ENCODE measurements around the gene OR1F1. TPM values are rescaled to one million over a fixed set of nuclear protein-coding genes. Genes with fewer than 3 reads are reported as not detected.
"Not testable (repeated sequence)": the region's sequence is repeated elsewhere in the genome, so short reads cannot be mapped to it uniquely, and the experiment has no call there.

OR1F1 gene
- polyA plus RNA-seq, 4 donors: not detected

DNA sequence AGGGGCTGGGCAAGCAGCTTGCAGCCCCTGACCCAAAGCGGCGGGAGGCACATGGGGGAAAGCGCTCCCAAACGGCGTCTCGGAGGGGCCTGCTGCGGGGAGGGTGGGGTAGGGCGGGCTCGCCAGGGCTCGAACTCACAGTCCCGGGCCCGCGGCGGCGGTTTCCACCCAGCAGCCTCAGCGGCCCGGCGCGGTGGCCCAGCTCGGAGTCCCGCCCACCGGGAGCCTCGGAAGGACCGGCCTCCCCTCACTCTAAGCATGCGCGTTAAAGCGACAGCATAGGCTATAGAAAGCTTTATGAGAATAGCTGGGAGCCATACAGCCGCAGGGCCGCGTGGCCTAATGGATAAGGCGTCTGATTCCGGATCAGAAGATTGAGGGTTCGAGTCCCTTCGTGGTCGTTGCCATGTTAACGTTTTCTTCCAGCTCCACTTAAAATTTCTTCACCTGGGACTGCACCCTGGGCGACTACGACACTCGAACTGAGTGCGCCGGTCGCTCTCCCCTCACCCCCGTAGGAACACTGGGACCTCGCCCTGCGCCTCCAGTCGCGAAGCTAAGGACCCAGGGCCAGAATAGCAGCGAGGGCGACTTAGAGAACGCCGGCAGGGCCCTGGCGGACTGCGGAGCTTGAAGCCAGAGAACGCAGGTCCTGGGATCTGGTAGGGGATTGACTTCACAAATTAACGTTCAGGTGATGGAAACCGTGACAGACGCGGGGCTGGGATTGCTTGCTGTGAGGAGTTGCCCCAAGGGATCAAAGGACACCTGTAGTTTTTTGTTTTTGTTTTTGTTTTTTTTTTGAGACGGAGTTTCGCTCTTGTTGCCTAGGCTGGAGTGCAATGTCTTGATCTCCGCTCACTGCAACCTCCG is 37.4 kb upstream of the OR1F1 start:
- peak; percentile 91 to 97 (median 94) for DNase-seq (ENCODE audit: low read depth in 4 of 4, low spot score in 2 of 4)

DNA sequence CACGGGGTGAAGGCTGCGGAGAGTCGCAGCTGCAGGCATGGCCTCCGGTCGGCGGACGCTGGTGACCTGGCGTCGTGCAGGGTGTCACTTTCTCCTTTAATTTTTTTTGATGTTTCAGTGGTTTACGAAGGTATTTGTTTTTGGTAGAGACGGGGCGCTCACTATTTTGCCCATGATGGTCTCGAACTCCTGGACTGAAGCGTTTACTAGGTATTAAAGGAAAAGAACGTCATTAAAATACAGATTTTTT is 36.1 kb upstream of the OR1F1 start:
- no peak for DNase-seq (ENCODE audit: low read depth in 4 of 4, low spot score in 2 of 4)

DNA sequence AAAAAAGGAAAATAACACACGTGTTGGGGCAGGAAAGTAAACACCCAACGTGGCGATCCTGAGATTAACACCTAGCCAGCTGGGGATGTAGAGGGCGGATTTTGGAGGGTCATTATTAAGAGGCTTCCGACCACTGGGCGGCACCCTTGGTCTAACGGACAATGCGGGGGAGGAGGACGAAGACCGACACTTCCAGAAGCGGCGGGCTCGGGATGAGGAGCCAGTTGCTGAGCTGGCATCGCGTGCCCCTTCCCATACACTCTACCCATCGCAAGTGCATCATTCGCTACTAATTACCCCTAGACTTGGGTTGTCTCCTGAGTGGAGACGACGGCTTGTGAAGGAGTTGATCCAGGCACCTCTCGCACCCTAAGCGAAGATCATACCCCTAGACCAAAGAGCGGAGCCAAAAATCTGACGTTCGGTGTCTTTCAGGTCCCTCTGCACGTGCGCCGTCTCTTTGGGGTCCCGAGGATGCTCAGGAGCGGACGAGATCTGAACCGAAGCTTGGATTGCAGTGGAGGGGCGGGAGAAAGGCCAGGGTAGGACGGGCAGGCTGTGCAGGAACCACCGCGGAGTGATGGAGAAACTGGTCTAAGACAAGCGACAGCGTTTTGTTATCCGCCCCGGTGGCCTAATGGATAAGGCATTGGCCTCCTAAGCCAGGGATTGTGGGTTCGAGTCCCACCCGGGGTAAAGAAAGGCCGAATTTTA is 35.6 kb upstream of the OR1F1 start:
- DNase-seq (ENCODE audit: low read depth in 4 of 4, low spot score in 2 of 4): peak in 1 of 4 donors; percentile 80

DNA sequence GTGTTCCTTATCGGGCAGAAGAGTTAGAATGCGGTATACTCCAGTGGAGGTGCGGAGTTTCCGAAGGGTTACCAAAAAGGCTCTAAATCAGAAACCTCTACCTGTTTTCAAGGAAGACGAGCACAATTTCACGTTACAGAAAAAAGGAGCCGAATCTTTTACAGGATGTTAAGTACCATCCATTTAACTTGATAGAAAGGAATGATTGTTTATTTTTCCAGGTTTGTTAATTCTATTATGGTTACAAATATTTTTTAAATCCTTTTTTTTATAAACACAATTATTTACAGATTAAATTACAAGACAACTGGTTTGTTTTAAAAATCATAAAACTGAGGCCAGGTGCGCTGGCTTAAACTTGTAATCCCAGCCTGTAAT is 35.0 kb upstream of the OR1F1 start:
- DNase-seq (ENCODE audit: low read depth in 4 of 4, low spot score in 2 of 4): no peak

DNA sequence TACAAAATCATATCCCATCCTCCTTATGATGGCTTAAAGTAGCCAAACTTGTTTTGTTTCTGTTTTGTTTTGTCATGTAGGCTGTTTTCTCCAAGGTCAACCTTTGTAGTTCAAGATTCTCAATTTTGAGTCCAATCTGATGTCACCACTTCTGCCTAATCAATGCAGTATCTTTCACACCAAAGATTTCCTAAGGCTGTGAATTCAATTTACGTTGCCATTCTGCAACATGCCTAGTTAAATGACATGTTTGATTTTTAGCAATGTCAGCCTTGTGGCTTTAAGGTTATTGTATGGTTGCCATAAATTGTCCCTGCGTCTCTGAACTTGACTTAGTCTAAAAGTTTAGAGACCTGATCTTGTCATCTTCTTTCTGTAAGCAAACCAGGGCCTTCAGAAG is 32.8 kb upstream of the OR1F1 start:
- no peak for DNase-seq (ENCODE audit: low read depth in 4 of 4, low spot score in 2 of 4)

DNA sequence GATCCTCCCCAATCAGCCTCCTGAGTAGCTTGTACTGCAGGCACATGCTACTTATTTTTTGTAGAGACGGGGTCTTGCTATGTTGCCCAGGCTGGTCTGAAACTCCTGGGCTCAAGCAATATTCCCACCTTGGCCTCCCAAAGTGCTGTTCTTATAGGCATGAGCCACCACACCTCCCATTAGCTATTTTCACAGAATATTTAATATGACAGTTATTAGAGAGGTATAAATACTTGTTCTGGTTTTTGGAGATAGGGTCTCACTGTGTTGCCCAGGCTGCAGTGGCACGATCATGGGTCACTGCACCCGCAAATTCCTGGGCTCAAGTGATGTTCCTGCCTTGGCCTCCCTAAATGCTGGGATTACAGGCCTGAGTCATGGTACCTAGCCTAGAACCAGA is 32.0 kb upstream of the OR1F1 start:
- DNase-seq (ENCODE audit: low read depth in 4 of 4, low spot score in 2 of 4): no peak

DNA sequence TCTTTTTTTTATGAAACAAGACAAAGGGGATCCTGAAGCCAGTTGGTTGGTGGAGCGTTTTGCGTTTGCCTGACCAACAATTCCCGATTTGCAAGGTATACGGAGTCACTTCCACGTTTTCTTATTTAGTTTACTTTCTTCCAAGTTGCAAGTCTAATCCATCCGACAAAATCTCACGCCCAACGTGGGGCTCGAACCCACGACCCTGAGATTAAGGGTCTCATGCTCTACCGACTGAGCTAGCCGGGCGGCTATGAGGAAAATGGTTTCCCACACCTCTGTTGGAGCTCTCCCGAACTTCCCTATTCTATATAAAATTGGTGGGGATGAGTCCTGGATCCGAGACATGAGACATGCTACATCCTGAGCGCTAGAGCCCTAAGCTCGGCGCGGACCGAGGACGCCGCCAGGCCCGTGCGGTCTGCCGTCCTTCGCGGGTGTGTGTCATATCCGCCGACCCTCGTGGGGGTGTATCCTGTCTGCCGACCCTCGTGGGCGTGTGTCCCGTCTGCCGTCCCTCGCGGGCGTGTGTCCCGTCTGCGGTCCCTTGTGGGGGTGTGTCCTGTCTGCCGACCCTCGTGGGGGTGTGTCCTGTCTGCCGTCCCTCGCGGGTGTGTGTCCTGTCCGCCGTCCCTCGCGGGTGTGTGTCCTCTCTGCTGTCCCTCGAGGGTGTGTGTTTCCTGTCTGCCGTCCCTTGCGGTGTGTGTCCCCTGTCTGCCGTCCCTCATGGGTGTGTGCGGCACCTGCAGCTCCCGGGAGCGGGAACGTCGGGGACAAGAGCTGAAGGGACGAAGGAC is 30.6 kb upstream of the OR1F1 start:
- DNase-seq (ENCODE audit: low read depth in 4 of 4, low spot score in 2 of 4): peak in 1 of 4 donors; percentile 26

DNA sequence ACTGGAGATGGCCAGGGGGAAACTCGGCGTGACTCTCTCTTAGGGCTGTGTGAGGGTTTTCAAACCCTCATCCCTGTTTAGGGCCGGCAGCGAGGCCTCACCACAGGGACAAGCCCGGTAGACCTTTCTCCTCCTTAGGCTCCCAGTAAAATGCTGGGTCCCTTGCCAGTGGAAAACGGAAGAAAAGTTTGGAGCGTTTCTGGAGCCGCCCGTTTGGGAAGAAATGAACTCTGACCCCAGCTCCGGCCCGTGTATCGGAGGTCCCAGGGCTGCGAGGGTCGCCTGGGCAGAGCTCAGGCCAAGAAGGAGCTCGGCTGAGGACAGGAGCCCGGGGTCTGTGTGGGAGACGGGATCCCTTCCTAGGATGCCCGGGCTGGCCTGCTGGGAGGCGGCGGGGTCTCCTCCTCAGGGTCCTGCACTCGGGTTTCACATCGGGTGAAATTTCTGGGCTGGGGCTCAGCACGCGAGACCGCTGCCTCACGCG is 29.9 kb upstream of the OR1F1 start:
- DNase-seq (ENCODE audit: low read depth in 4 of 4, low spot score in 2 of 4): no peak

DNA sequence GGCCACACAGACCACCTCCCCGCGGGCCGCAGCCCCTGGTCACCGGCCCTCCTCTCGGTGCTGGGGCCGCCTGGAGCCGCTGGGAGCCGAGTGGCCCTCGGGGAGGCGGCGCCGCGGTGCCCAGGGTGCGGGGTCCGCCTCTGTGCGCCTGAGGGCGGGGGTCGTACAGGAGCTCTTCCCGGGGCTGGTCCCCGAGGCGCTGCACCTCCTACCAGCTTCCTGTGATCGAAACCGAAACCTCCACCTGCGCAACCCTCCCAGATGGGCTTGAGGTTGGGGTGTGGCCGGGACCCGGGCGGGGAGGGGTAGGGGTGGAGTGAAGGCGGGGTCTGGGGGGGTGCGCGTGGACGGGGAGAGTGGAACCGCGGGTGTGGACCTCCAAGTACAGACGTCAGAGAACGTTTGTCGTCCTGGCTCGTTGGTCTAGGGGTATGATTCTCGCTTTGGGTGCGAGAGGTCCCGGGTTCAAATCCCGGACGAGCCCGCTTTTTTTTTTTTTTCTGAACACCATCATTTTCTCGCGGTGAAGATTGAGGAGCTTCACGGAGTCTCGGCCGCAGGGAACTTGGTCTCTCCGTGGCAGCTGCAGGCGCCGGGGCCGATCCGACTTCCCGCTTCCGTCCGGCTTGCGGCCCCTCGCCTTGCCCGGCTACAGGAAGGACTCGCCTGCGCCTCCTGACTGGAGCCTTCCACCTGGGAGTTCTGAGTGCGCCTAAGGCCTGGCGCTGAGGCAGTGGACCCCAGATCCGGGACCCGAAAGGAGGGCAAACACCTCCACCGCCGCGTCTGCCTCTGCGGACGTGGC is 29.3 kb upstream of the OR1F1 start:
- peak in 1 of 4 donors; percentile 19 for DNase-seq (ENCODE audit: low read depth in 4 of 4, low spot score in 2 of 4)

DNA sequence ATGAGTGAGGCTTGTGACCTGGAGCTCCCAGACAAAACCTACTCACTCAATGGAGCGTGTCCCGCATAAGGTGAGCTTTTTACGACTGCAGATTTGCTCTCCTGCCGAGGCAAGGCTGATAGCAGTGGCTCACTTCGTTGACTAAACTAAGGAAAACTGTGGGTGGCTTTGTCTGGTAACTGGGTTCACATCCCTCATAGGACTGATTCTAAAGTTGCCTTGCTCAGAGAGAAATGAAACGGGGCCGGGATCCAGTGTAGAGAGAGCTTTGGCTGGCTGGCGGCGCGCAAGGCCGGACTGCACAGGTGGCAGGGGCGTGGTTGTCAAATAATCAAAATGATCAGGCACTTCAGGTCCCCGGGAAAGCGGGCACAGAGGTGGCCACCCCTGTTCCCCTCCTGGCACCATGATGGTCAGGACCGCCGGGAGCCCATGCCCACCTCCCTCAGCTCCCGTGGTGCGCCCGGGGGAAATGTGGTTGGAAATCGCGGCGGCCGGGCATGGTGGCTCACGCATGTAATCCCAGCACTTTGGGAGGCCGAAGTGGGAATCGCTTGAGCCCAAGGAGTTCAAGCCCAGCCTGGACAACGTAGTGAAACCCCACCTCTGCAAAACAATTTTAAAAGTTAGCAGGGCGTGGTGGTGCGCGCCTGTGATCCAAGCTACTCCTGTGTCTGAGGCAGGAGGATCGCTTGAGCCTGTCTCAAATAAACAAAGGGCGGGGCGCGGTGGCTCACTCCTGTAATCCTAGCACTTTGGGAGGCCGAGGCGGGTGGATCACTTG is 26.6 kb upstream of the OR1F1 start:
- no peak for DNase-seq (ENCODE audit: low read depth in 4 of 4, low spot score in 2 of 4)

DNA sequence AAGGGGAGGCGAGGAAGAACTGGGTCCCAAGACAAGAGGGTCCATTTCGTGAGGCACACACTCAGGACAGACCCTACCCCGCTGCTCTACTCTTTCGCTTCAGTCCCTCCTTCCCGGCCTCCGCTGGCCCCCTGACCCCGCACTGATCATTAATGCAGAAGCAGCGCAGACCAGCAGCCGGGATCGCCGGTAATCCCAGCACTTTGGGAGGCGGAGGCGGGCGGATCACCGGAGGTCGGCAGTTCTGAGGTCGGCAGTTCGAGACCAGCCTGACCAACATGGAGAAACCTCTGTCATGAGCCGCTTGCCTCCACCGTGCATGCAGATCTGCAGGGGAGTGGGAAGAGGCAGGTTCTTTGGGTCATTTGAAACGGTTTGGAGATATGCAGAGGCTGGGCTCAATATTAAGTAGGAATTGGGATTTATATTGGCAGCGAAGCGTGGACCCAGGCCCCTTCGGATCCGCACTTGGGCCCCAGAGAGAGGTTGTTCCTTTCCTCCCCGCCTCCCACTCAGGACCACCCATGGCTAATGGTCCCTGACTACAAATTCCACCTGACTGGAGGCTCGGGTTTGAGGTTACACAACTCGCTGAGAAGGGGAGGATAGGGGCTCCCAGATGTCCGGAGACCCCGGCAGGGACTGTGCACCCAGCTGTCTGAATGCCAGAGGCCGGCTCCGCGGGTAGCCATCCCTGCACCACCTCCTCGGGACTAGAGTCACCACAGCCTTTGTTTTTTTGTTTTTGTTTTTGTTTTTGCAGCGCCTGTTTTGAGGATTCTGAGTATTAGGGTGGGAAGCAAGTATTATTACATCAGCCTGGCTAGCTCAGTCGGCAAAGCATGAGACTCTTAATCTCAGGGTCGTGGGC is 23.6 kb upstream of the OR1F1 start:
- DNase-seq (ENCODE audit: low read depth in 4 of 4, low spot score in 2 of 4): no peak

DNA sequence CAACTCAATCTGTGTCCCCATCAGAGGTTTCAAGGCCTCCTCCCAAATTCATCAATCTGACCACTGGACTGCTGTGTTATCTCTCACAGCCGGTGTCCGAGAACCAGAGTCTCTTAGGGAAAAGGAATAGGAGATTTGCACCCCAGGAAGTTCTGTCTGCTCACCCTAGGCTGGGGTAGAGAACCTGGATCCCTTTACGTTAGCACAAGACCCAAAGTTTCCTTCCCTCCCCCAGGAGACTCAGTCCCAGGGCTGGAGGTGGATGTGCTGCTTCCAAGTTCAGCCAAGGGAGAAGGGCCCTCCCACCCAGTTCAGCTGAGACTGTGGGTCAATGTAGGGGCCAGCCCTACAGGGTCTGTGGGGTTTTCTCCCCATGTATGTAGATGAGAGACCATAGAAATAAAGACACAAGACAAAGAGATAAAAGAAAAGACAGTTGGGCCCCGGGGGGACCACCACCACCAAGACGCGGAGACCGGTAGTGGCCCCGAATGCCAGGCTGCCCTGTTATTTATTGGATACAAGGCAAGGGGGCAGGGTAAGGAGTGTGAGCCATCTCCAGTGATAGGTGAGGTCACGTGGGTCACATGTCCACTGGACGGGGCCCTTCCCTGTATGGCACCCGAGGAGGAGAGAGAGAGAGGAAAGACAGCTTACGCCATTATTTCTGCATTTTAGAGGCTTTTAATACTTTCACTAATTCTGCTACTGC is 22.7 kb upstream of the OR1F1 start:
- no peak for DNase-seq (ENCODE audit: low read depth in 4 of 4, low spot score in 2 of 4)

DNA sequence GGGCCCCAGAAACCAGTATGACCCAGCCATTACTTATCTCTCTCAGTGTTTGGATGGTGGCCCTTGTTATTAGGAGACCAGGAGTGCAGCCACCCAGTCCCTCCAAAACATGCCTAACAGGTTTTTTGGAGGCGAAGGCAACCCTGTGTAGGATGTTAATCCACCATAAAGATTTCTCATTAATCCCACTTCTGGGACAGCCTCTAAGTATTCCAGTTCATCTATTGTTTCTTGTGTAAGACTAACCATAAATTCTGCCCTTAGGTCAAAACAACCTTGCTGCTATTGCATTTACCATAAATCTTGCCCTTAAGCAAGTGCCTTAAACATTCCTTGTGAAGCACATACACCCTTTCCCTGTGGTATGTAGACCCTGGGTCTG is 21.5 kb upstream of the OR1F1 start:
- no peak for DNase-seq (ENCODE audit: low read depth in 4 of 4, low spot score in 2 of 4)

DNA sequence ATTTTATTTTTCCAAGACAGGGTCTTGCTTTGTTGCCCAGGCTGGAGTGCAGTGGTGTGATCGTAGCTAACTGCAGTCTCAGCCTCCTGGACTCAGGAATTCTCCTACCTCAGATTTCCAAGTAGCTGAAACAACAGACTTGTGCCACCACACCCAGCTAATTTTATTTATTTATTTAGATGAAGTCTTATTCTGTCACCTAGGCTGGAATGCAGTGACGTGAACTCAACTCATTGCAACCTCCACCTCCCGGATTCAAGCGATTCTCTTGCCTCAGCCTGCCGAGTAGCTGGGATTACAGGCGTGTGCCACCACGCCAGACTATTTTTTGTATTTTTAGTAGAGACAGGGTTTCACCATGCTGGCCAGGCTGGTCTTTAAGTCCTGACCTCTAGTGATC is 19.3 kb upstream of the OR1F1 start:
- DNase-seq (ENCODE audit: low read depth in 4 of 4, low spot score in 2 of 4): not testable (repeated sequence)

DNA sequence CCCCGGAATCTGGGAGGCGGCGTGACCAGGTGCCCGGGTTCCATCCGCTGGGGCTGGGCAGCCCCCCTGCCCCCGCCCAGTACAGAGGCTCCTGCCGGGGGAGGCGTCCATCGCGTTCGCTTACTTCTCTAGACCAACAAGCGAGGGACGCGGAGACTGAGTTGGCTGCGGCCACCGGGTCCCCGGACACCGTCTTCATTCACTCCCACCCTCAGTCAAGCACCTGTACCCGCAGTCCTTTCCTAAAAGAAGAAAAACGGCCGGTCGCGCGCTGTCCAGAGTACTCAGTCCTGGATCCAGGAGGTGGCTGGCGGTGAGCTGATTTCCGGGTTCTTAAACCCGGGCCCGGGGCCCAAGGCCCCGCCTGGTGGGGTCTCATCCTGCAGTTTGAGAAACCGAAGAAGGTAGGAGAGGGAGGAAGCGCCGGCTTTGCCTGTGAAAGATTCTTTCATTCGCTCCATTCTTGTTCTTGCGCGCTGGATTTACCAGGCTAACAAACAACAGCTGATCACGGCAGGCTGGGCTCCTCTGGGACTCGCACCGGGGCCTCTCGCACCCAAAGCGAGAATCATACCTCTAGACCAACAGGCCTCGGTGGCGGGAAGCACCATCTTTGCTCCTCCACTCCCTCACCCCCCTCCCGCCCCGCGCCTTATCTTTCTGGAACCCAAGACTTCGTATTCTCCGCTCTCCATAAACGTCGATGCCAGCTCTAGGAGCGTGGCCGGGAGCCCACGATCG is 17.4 kb upstream of the OR1F1 start:
- DNase-seq (ENCODE audit: low read depth in 4 of 4, low spot score in 2 of 4): no peak

DNA sequence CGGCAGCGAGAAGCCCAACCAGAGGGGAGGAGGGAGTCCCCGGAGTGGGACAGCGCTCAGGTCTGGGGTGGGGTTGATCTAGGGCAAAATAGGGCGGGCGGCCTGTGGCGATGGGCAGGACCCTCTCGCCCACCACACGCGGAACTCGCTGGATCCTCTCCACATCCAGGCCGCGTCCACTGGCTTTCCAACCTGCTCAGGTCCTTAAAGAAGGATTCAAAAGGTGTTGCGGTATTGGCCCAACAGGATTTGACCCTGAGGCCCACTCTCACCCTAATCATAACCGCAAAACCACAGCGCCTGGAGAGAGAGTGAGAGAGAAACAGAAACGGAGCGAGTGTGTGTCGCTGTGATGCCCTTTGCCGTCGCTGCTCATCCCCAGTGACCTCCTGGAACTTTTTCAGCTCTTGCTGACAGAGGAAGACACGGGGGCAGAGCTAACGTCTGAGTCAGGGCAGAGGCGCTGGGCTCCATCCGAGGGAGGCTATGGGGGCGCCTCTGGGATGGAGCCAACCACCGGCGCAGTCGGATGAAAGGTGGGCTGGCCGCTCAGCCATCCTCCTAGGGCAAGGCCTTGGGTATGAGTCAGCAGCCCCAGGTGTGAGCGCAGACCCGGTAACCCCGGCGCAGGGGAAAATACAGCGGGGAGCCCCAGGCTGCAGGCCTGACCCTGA is 16.7 kb upstream of the OR1F1 start:
- DNase-seq (ENCODE audit: low read depth in 4 of 4, low spot score in 2 of 4): no peak

Measured in left renal cortex interstitium (tissue), 4 donors.